SK-N-MC (cell line): ENCODE data around the gene B4GALT2.

ENCODE experiments used
- EZH2 ChIP-seq: fragments of 200-600 bp; sonication (generic); IDR thresholded peaks from one replicate; pipeline ENCODE4 v1.6.1; 2017; ENCODE audit warnings: antibody characterized with exemption
- POLR2AphosphoS5 ChIP-seq: IDR thresholded peaks from 2 replicates; pipeline ENCODE4 v1.6.1; 2012; ENCODE audit warnings: mild to moderate bottlenecking, low read depth, low read length, borderline replicate concordance

DNA sequence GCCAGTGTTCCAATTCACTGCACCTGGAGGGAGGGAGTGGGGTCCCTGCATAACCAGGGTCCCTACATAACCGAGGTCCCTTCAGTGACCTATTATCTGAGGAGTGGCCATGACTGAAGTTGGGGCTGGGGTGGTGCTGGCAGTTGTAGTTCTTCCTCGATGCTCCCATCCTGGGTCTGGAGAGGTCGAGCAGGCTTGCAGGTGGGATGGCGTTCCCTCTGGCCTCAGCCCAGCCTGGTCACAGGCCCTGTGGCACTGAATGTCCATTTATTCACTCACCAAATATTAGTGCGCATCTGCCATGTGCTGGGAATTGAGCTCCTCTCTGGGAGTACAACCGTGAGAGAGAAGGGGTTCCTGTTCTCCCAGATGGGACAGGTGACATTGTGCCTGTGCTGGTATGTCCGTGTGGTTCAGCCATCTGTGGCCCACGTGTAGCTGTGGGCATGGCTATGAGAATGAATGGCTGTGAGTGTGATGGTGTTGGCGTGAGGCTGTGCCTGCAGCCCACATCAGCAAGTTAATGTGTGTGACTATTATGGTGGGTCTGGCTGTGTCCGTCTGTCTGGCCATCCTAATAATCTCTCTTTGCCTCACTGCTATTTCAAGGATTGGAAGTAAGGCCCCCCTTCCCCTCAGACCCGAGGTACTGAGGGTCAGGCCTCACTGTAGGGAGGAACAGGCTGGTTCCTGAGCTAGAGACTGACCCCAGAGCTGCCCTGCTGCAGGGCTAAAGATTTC is 56.1 kb downstream of the B4GALT2 start:
- TF ChIP-seq POLR2AphosphoS5 = no peak
- TF ChIP-seq EZH2 = no peak
